ENCODE measurements around the gene MYH7.

The MYH7 gene

GRCh38 chr14:23385642-23386265 is 49.7 kb downstream of the MYH7 start:
- DNase-seq: no peak

- DNase-seq: no peak
Measured at GRCh38 chr14:23385244-23385641, 50.2 kb downstream of the MYH7 start.

- DNase-seq: no peak
Measured at GRCh38 chr14:23384364-23385080, 50.9 kb downstream of the MYH7 start.

GRCh38 chr14:23382731-23383440 is 52.6 kb downstream of the MYH7 start:
- no peak for DNase-seq

GRCh38 chr14:23382276-23382675 is 53.2 kb downstream of the MYH7 start:
- no peak for DNase-seq

GRCh38 chr14:23381871-23382270 is 53.6 kb downstream of the MYH7 start:
- no peak for DNase-seq

- no peak for DNase-seq
Measured at GRCh38 chr14:23380976-23381375, 54.5 kb downstream of the MYH7 start.

- no peak for DNase-seq
Measured at GRCh38 chr14:23380197-23380914, 55.1 kb downstream of the MYH7 start.

- DNase-seq: peak; percentile 5
Measured at GRCh38 chr14:23379366-23380196, 55.9 kb downstream of the MYH7 start.

- DNase-seq: no peak
Measured at GRCh38 chr14:23378612-23379220, 56.7 kb downstream of the MYH7 start.

- no peak for DNase-seq
Measured at GRCh38 chr14:23377573-23378563, 57.6 kb downstream of the MYH7 start.

GRCh38 chr14:23377198-23377550 is 58.3 kb downstream of the MYH7 start:
- no peak for DNase-seq

- no peak for DNase-seq
Measured at GRCh38 chr14:23376482-23377197, 58.8 kb downstream of the MYH7 start, which contains the start of gene CMTM5. Gene CMTM5, plus strand, starts transcription at chr14:23377046. Its CDS starts 206 bp downstream, at chr14:23377252.

GRCh38 chr14:23375527-23376251 is 59.8 kb downstream of the MYH7 start:
- no peak for DNase-seq

GRCh38 chr14:23373041-23373440 is 62.4 kb downstream of the MYH7 start:
- no peak for DNase-seq

- DNase-seq: no peak
Measured at GRCh38 chr14:23372509-23372908, 63.0 kb downstream of the MYH7 start, which contains the start of gene IL25. Gene IL25, plus strand, starts transcription at chr14:23372809.

GRCh38 chr14:23371865-23372264 is 63.6 kb downstream of the MYH7 start:
- DNase-seq: no peak

- DNase-seq: no peak
Measured at GRCh38 chr14:23370221-23370620, 65.2 kb downstream of the MYH7 start.

GRCh38 chr14:23366426-23366921 is 69.0 kb downstream of the MYH7 start:
- DNase-seq: peak; percentile 61

All from NCI-H1048 (cell line).